KOPT-K1 (cell line): ENCODE results near the gene TTC1.
A peak's percentile ranks its signal among the peaks of the same experiment; 100 is the strongest.
"Not testable (repeated sequence)": the region's sequence is repeated elsewhere in the genome, so short reads cannot be mapped to it uniquely, and the experiment has no call there.

Experiments
- H3K27ac ChIP-seq: fragments of 200-600 bp; sonication (generic); 2 replicates; pipeline ENCODE4 v1.5.1; 2016; ENCODE audit warnings: antibody characterized with exemption, mild to moderate bottlenecking, low read depth, low read length; ENCODE audit not compliant: poor library complexity, severe bottlenecking
- H3K36me3 ChIP-seq: fragments of 200-600 bp; sonication (generic); 2 replicates; pipeline ENCODE4 v1.5.1; 2017; ENCODE audit warnings: antibody characterized with exemption, mild to moderate bottlenecking, low read length, moderate library complexity; ENCODE audit not compliant: insufficient read depth
- H3K9me3 ChIP-seq: fragments of 200-600 bp; sonication (generic); 2 replicates; pipeline ENCODE4 v1.5.1; 2017; ENCODE audit warnings: antibody characterized with exemption, low read length, mild to moderate bottlenecking; ENCODE audit not compliant: insufficient read depth, poor library complexity, severe bottlenecking

Gene TTC1, protein sequence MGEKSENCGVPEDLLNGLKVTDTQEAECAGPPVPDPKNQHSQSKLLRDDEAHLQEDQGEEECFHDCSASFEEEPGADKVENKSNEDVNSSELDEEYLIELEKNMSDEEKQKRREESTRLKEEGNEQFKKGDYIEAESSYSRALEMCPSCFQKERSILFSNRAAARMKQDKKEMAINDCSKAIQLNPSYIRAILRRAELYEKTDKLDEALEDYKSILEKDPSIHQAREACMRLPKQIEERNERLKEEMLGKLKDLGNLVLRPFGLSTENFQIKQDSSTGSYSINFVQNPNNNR

GRCh38 chr5:160008877-160009590 lies at the start of gene TTC1:
TSS of gene TTC1 (plus strand) at chr5:160009139. CDS start at chr5:160010529, 1,390 bp downstream.
- Histone ChIP-seq H3K36me3 (peaks cover 33% of the 10 kb centered on the region), H3K9me3 (no peaks in the 10 kb centered on the region), H3K27ac (peak within 1 kb of the TSS; percentile 70)

- Histone ChIP-seq H3K9me3 (no peaks in the 10 kb centered on the region), H3K36me3 (no peaks in the 10 kb centered on the region), H3K27ac (no peak overlapping the region)
Observed at GRCh38 chr5:159961176-159962160, 47.5 kb upstream of the TTC1 start.

DNA sequence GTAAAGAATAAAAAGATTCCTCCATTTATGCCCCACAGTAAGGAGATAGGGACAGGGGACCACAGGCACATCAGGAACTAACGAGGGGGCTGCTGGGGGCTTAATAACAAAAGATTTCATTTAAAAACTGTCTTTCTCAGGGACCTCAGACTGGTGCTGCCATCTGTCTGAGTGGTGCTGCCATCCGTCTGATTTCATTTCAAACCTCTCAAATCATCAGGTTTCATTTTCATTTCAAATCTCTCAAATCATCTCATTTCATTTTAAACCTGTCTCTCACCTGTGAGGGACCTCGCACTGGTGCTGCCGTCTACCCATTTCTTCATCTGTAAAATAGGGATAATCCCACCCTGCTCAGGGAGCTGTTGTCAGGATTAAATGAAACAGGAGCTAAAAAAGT lies 46.7 kb upstream of the TTC1 start:
- Histone ChIP-seq H3K27ac (no peak overlapping the region), H3K9me3 (no peaks in the 10 kb centered on the region), H3K36me3 (no peaks in the 10 kb centered on the region)

- Histone ChIP-seq H3K36me3 (no peaks in the 10 kb centered on the region), H3K9me3 (no peaks in the 10 kb centered on the region), H3K27ac (no peak overlapping the region)
Observed at GRCh38 chr5:159963935-159964334, 45.0 kb upstream of the TTC1 start.

GRCh38 chr5:159965031-159965837 lies 43.7 kb upstream of the TTC1 start:
- H3K36me3 ChIP-seq, result no peaks in the 10 kb centered on the region
- no peak overlapping the region for H3K27ac ChIP-seq
- no peaks in the 10 kb centered on the region for H3K9me3 ChIP-seq

GRCh38 chr5:159965838-159966128 lies 43.2 kb upstream of the TTC1 start:
- H3K36me3 ChIP-seq, H3K27ac ChIP-seq, H3K9me3 ChIP-seq: not testable (repeated sequence)

GRCh38 chr5:159969966-159970365 lies 39.0 kb upstream of the TTC1 start:
- H3K36me3 ChIP-seq, result no peaks in the 10 kb centered on the region
- no peak overlapping the region for H3K27ac ChIP-seq
- H3K9me3 ChIP-seq, result no peaks in the 10 kb centered on the region

GRCh38 chr5:159971038-159971437 lies 37.9 kb upstream of the TTC1 start:
- no peaks in the 10 kb centered on the region for H3K9me3 ChIP-seq
- no peak overlapping the region for H3K27ac ChIP-seq
- H3K36me3 ChIP-seq, result no peaks in the 10 kb centered on the region

DNA sequence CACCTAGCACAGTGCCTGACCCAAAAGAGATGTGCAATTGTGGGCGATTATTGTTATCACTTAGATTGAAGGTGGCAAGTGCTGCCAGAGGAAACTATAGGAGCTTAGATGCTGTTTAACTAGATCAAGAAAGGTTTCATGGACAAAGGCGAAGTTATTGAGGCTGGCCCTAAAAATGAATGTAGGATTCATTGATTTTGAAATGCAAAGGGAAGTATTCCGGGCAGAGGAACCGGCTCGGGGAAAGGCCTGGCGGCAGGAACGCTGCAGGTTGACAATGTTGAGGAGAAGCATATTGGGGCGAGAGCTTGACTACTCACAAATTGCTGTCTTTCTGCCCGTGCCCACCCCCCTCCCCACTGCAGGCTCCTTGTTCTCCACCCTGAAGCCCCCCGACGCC lies 37.4 kb upstream of the TTC1 start:
- no peak overlapping the region for H3K27ac ChIP-seq
- H3K9me3 ChIP-seq, result no peaks in the 10 kb centered on the region

DNA sequence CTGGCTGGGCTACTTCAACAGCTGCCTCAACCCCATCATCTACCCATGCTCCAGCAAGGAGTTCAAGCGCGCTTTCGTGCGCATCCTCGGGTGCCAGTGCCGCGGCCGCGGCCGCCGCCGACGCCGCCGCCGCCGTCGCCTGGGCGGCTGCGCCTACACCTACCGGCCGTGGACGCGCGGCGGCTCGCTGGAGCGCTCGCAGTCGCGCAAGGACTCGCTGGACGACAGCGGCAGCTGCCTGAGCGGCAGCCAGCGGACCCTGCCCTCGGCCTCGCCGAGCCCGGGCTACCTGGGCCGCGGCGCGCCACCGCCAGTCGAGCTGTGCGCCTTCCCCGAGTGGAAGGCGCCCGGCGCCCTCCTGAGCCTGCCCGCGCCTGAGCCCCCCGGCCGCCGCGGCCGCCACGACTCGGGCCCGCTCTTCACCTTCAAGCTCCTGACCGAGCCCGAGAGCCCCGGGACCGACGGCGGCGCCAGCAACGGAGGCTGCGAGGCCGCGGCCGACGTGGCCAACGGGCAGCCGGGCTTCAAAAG lies 36.9 kb upstream of the TTC1 start:
- no peaks in the 10 kb centered on the region for H3K9me3 ChIP-seq
- no peaks in the 10 kb centered on the region for H3K36me3 ChIP-seq
- H3K27ac ChIP-seq, result no peak overlapping the region

More for the DNA sequence above, 37.4 kb upstream of the TTC1 start:
- no peaks in the 10 kb centered on the region for H3K36me3 ChIP-seq

- H3K27ac ChIP-seq, result no peak overlapping the region
- H3K36me3 ChIP-seq, result no peaks in the 10 kb centered on the region
- no peaks in the 10 kb centered on the region for H3K9me3 ChIP-seq
Observed at GRCh38 chr5:159972538-159973362, 36.2 kb upstream of the TTC1 start.

GRCh38 chr5:159975462-159976019 lies 33.4 kb upstream of the TTC1 start:
- H3K36me3 ChIP-seq, result no peaks in the 10 kb centered on the region
- no peak overlapping the region for H3K27ac ChIP-seq

DNA sequence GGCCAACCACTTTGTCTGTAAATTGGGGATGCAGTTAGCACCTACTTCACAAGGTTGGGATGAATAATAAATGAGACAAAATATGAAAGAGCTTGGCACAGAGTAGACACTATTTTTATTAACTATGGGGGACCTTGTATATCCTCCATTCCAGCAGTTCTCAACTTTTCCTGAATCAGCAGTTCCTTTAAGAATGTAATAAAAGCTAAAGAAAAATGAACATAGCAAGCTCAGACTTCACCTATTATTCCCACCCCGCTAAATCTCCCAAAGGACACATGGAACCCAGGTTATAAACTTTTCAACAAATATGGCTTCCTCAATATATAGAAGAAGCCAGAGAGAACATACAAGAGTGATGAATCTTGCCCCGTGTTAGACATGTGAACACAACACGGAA lies 32.0 kb upstream of the TTC1 start:
- H3K27ac ChIP-seq, result no peak overlapping the region
- no peaks in the 10 kb centered on the region for H3K36me3 ChIP-seq
- H3K9me3 ChIP-seq, result no peaks in the 10 kb centered on the region

More at GRCh38 chr5:159975462-159976019, 33.4 kb upstream of the TTC1 start:
- H3K9me3 ChIP-seq, result no peaks in the 10 kb centered on the region
